A204.1 (cell line): Measurements from ENCODE around the gene ZFYVE9.

Experiments used
- FAIRE-seq: peaks from 2 replicates; lab custom pipeline; 2012; peaks lifted over from hg19 to GRCh38; lab: Jason Lieb, UNC

Gene ZFYVE9

DNA sequence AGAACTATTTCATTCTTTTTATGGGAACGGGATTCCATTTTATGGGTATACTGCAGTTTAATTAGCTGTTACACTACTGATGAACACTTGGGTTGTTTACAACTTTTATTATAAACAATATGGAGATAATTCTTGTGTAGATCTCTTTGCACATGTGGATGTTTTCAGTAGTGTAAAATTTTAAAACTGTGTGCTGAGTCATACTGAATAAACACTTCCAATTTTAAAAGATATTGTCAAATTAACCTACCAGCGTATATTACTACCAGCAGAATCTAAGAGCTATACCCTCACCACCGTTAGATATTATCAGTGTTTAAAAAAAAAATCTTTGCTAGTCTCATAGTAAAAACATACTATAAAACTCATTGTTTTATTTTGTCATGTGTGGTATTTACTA, 118.0 kb downstream of the ZFYVE9 start:
- FAIRE-seq = peak; percentile 35

DNA sequence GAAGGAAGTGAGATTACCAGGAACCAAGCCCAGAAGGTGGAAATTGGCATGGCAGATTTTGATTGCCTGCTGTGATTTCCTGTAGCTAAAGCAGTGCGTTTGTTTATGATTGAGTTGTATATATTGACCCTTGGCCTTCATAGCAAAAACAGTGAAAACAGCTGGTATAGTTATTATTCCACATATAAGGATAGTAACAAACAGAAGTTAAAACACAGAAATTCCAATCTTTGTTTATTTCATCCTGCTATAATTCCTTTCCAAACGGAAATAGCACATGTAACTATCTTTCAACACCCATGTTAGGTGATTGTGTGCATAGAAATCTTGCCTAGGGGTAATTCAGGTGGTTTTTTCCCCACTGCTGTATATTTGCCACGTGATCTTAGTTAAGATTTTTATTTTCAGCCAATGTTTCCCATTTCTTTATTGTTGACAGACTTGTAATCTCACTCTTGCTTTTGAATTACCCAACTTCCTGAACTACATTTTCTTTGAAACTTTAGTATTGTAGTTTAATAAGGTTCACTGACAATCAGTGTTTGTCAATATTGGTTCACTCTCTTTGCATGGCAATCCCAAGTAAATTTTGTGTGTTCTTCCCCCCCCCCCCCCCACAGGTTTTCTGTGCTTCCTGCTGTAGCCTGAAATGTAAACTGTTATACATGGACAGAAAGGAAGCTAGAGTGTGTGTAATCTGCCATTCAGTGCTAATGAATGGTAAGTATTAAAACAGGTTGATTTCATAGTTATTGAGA, 121.4 kb downstream of the ZFYVE9 start:
- no peak for FAIRE-seq

DNA sequence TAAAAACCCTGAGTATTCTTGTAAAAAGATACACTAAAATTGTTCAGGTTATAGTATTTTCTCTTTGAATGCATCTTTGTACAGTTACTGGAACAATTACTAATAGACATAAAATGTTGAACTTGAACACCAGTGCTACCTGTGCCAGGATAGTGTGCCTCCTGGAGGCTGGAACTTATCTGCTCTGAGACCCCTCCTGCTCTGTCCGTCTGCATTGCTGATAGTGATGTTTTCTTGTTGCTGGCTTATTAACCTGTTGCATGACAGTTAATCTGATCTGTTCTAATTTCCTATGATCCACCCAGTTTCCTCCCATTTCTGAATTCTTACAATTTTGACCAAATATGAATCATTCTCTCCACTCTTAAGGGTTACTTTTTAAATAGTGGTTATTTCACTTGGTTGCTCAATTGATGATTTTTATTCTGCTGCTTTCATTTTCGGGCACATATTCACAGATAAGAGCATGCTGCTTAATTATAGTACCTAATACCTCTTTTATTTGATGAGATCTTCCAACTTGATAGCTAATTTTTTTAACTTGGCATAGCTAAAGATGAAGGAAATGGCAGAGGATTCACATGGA, 122.7 kb downstream of the ZFYVE9 start:
- no peak for FAIRE-seq

DNA sequence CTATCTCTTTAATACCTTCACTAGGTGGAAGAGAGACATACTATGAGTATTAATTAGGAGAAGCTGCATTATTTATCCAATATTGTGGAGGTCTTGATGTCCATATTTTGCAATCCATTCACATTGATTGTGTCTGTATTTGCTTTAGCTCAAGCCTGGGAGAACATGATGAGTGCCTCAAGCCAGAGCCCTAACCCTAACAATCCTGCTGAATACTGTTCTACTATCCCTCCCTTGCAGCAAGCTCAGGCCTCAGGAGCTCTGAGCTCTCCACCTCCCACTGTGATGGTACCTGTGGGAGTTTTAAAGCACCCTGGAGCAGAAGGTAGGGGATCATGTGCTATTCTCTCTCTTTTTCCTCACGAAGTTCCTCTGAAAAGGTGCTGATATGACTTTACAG, 124.6 kb downstream of the ZFYVE9 start:
- FAIRE-seq = no peak

DNA sequence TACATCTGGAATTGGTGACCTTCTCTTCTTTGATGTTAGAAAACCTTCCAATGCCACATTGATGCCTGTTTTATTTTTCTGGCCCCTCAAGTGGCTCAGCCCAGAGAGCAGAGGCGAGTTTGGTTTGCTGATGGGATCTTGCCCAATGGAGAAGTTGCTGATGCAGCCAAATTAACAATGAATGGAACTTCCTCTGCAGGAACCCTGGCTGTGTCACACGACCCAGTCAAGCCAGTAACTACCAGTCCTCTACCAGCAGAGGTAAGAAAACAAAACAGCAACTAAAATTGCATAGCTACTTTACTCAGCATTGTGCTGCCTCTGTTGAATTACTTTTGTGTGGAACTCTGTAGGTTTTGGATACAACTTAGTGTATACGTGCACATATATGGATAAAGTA, 126.5 kb downstream of the ZFYVE9 start:
- no peak for FAIRE-seq

DNA sequence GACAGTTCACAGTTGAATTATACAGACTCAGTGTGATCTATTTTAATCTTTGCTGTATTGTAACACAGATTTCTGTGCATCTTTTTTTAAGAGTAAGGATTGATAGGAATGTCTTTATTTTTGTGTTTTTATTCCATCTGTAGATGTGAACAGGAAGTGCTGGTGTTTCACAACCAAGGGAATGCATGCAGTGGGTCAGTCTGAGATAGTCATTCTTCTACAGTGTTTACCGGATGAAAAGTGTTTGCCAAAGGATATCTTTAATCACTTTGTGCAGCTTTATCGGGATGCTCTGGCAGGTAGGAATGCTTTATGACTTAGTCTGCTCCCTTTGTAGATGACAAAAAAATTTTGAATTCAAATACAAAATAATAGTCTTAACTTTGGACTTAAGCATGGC, 139.6 kb downstream of the ZFYVE9 start:
- no peak for FAIRE-seq

DNA sequence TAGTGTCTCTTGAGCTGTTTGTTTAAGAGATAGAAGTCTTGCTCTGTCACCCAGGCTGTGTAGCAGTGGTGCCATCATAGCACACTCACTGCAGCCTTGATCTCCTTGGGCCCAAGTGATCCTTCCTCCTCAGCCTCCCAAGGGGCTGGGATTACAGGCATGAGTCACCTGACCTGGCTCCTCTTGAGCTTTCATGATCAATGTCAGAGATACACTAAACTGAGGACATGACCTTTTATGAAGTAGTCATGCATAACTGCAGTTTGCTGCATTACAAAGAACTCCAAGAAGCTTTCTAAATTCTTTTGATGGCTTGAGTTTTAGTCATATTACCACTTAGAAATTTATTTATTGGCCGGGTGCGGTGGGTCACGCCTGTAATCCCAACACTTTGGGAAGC, 146.4 kb downstream of the ZFYVE9 start:
- no peak for FAIRE-seq

DNA sequence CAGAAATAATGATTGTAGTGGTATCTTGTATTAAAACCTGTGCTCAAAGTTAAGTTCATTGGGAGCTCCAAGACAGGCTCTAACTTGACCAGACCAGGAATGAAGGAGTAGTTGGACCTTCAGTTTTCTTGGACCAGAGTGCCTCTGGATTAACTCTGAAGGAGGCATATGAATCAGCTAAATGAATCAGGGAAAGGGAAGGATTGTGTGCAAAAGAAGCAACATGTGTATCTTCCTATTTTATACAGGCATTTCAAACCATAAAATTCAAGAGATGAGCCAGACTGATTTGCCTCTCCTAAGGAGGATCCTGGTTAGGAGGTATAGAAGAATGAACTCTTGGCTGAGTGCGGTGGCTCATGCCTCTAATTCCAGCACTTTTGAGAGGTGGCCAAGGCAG, 152.7 kb downstream of the ZFYVE9 start:
- no peak for FAIRE-seq

DNA sequence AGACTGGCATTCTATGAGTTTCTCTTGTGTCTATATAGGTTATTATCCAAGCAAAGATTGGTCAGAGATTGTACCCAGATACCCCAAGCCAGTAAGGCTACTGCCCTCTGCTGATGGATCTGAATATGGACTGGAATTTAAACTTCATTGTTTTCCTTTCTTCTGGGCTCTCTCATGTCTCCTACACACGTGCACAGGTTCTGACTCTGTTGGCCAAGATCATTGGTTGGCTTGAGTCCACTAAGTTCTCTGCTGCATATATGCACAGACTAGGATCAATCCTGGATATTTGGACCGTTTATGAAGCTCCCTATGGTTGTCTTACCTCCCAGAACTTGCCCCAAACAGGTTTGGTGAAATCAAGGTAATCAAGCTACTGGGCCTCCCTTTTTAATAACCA, 154.5 kb downstream of the ZFYVE9 start:
- peak; percentile 66 for FAIRE-seq

DNA sequence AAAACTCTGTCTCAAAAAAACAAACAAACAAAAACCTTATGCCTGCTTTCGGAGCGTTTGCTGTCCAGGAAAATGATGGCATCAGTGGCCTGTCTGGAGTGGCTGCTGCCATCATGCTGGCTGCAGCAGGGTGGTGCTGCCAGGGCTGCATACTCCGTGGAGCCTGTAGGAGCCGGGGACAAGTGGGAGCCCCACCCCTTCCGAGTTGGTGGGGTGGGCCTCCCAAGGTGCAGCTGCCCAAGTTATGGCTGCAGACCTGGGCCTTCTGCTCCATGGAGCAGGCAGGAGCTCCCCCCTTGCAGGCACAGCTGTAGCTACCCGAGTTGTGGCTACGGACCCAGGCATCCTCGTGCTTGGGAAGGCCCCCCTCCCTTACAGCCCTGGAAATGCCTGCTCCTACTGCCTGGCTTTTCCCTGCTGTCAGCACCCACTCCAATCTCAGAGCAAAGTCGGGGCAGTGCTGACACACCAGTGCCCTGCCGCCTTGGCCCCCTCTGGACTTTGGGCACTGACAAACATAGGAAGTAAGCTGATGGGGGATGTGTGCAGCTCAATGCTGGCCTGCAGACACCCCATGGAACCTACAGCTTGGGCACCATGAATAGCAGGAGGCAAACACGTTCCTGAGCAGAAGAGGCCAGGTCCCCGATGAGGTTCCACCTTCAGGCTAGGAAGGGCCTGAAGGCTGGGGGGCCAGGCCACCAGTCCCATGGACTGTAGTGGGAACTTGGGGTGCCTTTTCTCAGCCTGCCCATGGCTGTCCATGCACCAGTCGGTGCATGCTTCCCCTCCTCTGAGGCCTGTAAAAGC, 163.7 kb downstream of the ZFYVE9 start:
- no peak for FAIRE-seq

DNA sequence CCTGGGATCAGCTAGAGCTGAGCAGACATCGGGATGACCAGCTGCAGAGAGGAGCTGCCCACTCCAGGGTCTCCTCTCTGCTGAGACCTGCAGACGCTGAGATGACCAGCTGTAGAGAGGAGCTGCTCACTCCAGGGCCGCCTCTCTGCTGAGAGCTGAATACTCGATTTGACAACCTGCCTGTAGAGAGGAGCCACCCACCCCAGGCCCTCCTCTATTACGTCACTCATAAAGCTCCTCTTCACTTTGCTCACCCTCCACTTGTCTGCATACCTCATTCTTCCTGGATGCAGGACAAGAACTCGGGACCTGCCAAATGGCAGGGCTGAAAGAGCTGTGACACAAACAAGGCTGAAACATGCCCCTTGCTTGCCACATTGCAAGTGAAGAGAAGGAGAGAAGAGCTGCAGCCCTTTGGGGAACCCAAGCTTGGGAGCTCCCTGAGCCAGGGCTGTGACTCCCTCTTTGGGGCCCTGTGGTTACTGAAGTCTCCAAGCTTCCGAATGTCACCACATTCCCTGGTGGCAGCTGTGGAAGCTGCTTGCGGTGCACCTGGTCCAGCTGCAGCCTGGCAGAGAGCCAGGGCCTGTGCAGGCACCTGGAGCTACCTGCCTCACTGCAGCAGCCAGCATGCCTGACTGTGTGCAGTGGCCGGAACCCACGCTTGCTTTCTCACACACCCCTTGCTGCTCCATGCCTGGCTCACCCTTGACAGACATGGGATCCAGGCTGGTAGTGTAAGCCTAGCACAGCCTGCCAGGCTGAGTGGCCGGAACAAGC, 164.5 kb downstream of the ZFYVE9 start:
- FAIRE-seq = no peak

DNA sequence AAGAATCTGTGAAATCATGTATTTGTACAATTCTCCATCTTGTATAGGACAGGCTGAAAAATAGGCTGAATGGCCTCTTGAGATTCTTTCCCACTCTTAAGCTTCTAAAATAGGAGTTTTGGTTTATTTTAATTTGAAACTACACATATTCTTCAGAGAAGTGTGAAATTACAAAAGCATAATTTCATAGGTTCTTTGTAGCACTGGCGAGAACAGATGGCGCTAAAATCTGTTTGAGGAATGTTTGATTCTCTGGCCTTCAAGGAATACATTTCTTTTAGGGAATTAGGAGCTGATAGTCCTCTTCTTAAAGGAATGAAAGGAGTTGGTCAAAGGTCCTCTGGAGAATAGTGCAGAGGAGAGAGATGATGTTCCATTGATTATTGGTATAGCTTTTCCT, 179.2 kb downstream of the ZFYVE9 start:
- FAIRE-seq = no peak

DNA sequence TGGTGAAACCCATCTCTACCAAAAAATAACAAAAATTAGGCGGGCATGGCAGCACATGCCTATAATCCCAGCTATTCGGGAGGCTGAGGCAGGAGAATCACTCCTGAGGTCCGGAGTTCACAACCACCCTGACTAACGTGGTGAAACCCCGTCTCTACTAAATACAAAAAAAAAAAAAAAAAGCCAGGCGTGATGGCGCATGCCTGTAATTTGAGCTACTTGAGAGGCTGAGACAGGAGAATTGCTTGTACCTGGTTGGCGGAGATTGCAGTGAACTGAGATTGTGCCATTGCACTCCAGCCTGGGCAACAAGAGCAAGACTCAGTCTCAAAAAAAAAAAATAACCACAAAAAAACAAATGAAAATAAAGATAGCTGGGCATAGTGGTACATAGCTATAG, 181.8 kb downstream of the ZFYVE9 start:
- no peak for FAIRE-seq

DNA sequence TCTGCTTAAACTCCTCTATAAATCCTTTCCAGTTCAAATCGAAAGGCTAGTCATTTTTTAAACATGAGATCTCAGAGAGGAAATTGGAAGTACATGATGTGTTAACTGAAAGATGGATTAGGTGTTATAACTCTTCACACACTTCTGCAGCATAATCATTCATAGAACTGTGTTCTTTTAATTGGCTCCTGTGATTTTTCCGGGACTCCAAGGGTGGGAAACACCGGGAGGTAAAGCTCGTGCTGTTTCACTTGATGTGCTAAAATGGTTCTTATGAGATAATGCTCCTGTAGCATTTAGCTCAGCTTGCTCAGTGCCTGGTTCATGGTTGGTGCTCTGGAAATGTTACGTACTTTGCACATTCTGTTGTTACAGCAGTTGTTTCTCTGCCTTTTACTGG, 183.9 kb downstream of the ZFYVE9 start:
- FAIRE-seq = no peak

DNA sequence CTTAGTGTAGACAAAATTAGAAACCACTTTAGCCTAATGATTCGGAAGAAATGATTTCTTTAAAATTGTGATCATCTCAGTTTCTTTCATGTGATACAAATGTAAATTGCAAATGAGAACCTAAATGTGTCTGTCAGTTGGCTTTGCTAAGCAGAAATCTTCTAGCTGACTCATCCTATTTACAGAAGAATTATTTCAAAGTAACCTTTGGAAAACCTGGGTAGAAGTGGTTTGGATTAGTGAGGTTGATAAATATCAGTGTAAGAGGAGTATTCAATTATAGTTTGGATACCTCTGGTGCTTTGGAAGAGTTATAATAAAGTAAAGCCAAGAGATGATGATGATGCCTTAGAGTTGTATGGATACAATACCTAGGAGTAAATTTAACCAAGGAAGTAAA, 186.7 kb downstream of the ZFYVE9 start:
- FAIRE-seq = no peak

DNA sequence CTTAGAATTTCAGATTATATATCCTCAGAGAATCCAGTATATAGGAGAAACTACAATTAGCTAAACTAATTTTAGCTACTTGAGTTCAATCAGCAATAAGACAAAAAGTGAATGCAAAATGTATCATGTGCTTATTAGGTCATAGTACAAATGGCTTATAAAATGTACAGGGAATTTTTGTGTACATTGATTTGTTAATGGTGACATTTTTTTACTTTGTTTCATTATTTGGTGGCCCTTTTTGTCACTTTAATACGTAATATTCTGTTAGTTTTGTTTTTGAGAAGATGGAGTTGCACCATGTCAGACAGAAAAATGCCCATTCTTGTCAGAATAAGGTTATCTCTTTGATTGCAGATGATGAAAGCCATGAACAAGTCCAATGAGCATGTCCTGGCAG, 190.5 kb downstream of the ZFYVE9 start:
- FAIRE-seq = no peak

DNA sequence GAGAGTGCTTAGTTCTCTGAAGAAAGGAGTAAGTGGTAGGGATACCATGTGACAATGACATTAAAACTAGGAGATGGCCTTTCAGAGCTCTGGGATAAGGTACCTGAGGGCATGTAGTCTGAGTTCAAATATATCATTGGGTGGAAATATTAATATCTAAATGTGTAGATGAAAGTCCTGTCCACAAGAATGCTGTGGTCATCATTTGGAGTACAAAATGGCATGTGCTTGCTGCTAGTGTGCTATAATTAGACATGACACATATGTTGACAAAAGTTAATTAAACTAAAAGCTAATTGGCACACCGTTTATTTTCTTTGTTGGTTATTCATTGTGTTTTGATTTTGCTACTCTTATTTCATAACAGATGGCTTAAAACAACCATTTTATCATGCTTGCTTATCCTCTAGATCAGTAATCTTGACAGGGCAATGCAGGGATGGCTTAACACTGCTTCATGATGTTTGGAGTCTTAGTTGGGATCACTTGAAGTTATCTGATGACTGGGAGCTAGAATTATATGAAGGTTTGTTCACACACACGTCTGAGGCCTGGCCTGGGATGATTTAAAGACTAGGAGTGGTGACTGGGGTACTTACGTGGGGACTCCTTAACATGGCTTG, 193.1 kb downstream of the ZFYVE9 start:
- no peak for FAIRE-seq

DNA sequence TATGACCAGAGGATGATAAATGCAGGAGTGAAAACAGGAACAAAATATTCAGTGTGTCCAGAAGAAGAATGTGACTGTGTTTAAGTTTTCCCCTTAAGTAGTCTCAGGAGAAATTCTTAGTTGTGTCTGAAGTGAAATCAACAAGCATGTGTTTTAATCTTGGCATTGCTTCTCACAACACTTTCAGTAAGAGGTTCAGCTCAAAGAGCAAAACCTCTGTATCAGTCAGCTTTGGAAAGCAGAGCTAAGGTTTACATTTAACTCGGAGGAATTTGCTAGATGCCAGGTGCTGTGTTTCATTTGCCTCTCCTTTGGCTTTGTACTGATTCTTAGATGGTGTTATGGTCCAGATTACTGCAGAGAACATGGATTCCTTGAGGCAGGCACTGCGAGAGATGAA, 195.6 kb downstream of the ZFYVE9 start:
- no peak for FAIRE-seq

DNA sequence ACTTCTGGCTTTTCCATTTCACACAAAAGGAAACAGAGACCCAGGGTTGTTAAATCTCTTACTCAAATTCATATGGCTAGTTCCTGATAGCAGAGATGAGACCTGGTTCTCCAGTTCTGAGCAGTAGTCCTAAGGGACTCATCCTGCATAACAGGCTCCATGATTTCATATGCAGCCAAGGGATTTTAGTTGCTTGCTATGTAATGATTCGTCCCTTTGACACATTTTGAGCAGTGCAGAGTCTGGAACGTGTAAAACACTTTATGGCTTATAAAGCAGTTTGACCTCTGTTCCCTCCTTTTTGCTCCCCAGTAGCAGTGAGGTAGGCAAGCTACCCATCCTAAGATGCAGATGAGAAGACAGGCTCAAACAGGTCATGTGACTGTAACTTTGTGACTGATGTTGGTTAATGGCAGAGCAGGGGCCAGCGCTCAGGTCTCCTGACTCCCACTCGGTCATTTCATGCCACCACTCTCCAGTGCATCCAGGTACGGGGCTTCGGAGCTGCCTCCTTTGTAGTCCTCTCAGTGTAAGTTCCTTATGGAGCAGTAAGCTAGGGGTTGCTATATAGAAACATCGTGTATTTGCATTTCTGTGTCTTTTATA, 199.9 kb downstream of the ZFYVE9 start:
- FAIRE-seq = no peak

DNA sequence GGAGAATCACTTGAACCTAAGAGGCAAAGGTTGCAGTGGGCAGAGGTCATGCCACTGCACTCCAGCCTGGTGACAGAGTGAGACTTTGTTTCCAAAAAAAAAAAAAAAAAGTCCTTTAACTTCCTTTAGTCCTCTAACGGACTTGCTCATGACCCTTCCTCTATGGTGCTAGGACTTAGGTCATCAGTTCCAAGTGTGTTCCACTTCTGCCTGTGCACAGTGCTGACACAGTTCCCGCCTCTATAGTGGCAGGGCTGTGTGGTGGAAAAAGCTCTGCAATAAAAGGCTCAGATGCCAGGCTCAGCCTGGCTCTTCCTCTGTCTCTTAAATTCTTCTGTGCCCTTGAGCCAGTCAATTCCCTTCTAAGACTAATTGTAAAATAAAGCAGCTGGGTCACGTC, 202.1 kb downstream of the ZFYVE9 start:
- no peak for FAIRE-seq

DNA sequence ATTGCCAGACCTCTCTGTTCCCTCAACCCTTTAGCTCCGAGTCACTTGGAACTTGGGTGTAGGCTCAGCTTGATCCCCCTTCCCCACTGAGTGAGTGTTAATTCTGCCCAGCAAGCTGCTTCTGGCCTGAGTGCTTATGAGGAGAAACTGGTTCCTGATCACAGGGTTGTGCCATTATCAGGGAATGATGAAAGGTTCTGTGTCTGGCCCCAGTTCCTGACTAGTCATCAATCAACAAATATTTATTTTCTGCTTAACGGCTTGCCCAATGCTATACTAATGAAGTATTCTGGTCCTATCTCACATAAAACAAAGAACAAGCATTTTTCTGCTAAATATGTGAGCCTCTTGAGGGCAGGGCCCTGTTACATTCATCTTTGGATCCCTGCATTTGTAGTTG, 203.4 kb downstream of the ZFYVE9 start:
- no peak for FAIRE-seq

DNA sequence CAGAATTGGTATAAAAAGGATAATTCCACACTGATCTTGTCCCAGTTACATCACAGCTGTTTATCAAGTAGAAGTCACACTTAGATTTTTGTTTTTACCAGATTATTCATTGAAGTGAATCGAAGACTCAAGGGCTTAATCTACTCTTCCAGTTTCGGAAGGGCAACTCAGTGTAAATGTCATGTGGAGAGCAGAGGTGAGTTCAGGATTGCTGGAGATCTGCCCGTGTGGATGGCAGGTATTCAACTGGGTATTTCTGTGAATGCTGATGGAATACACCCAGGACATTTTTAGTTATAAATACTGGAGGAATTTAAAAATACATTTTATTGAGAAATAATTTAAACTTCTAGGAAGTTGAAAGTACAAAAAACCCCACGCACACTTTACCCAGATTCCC, 204.8 kb downstream of the ZFYVE9 start:
- FAIRE-seq = no peak
